Subcutaneous adipose tissue (tissue), 4 donors: Measurements from ENCODE around the gene ACAD10. TPM values are rescaled to one million over a fixed set of nuclear protein-coding genes. Genes with fewer than 3 reads are reported as not detected.

Experiments used
- CTCF ChIP-seq: fragments of 450-650 bp; IDR thresholded peaks from one replicate; pipeline ENCODE4 v1.5.1; 2016; ENCODE audit warnings: low read depth, mild to moderate bottlenecking, control low read depth, antibody characterized with exemption, moderate library complexity
- total RNA-seq, 4 donors: library from RNA; depleted of rRNA; stranded (reverse); fragments of >200 nt; gene quantifications; one replicate each; pipeline ENCODE4 v1.1.0, GENCODE V29; 2016

ACAD10 gene
- total RNA-seq, 4 donors from 2014 or later: 11.1 to 43.5 (median 22.9) TPM

GRCh38 chr12:111672822-111673381 is 13.0 kb upstream of the ACAD10 start:
- TF ChIP-seq CTCF: no peak

- no peak for TF ChIP-seq CTCF
These were observed 12.3 kb upstream of the ACAD10 start for GRCh38 chr12:111673503-111673902.

- no peak for TF ChIP-seq CTCF
These were observed 8.7 kb upstream of the ACAD10 start for GRCh38 chr12:111677186-111677585.

GRCh38 chr12:111685322-111685810 is 487 bp upstream of the ACAD10 start:
- no peak for TF ChIP-seq CTCF

GRCh38 chr12:111686574-111687105 is 787 bp downstream of the ACAD10 start:
- no peak for TF ChIP-seq CTCF

GRCh38 chr12:111687255-111687654 is 1.4 kb downstream of the ACAD10 start:
- TF ChIP-seq CTCF: no peak

- no peak for TF ChIP-seq CTCF
These were observed 2.1 kb downstream of the ACAD10 start for GRCh38 chr12:111687952-111688351.
